HCEC 1CT (cell line): ENCODE results near the gene EVX2.

ENCODE experiments used
- DNase-seq: peaks from one replicate; pipeline ENCODE4 v3.0.0-alpha.2; 2017

The EVX2 gene

DNA sequence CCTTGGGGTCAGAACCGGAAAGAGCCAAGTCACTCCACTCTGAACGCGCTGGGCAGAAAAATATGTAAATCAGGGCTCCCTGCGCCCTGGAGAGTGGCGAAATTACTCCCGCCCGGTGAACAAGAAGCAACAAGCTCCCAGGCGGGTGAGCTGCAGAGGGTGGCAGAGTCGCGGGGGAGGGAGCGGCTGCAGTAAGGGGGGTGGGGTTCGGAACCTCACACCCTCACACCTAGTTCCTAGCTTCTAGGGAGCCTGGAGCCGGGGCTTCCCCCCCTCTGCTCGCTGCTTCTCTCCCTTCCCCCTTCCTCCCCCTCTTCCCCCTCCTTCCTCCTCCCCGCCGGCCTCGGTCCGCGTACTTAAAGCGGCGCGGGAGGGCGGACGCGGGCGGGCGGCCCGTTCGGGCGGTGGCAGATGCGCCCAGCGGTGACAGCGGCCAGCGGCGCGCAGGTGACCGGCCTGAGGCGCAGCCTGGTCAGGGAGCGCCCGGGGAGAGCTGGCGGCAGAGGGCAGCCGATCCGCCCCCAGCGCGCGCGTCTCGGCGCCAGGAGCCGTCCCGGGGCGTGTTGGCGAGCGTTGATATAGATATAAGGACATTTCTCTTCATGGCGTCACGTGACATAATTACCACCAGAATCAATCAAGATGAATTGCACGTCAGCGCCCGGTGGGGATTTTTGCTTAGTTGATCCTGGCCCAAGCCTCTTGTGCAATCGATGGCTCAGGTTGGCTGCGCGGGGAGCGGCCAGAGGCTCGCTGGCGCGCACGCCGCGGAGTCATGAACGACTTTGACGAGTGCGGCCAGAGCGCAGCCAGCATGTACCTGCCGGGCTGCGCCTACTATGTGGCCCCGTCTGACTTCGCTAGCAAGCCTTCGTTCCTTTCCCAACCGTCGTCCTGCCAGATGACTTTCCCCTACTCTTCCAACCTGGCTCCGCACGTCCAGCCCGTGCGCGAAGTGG lies 23.1 kb upstream of the EVX2 start, which contains the start of gene HOXD11:
TSS of gene HOXD11 (plus strand) at position 700 of the 959 bp plus-strand sequence. CDS start at position 776, 76 bp downstream.
- DNase-seq = no peak

- DNase-seq = no peak
Measured at GRCh38 chr2:176105730-176106580, 22.2 kb upstream of the EVX2 start.

GRCh38 chr2:176105078-176105729 lies 21.4 kb upstream of the EVX2 start:
- no peak for DNase-seq

- DNase-seq = peak; percentile 30
Measured at GRCh38 chr2:176104316-176105077, 20.7 kb upstream of the EVX2 start.

GRCh38 chr2:176103742-176104315 lies 20.1 kb upstream of the EVX2 start:
- no peak for DNase-seq

- no peak for DNase-seq
Measured at GRCh38 chr2:176103194-176103593, 19.4 kb upstream of the EVX2 start.

DNA sequence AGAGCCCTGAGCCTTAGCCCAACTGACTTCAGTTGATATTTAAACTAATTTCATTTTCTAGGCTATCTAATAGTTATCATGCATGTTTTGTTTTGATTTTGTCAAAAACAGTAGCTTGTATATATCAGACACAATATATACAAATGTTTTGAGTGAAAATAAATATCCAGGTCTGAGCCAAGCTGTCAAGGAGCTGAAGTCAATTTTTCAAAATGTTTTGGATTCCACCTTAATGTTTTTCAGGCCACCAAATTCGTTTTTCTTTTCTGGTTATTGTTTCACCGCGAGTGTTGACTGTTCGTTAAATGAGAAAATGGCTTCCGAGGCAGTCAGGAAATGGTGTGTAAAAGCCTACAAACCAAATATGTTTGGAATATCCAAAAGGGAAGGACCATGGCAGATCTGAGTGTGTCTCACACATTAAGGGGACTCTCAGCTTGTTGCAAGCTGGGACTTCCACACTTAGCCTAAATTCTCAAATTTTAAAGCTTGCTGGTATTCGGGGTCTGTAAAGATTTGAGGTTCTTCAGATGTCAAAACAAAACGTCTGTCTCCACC lies 18.6 kb upstream of the EVX2 start:
- no peak for DNase-seq

GRCh38 chr2:176101842-176102241 lies 18.1 kb upstream of the EVX2 start:
- no peak for DNase-seq

DNA sequence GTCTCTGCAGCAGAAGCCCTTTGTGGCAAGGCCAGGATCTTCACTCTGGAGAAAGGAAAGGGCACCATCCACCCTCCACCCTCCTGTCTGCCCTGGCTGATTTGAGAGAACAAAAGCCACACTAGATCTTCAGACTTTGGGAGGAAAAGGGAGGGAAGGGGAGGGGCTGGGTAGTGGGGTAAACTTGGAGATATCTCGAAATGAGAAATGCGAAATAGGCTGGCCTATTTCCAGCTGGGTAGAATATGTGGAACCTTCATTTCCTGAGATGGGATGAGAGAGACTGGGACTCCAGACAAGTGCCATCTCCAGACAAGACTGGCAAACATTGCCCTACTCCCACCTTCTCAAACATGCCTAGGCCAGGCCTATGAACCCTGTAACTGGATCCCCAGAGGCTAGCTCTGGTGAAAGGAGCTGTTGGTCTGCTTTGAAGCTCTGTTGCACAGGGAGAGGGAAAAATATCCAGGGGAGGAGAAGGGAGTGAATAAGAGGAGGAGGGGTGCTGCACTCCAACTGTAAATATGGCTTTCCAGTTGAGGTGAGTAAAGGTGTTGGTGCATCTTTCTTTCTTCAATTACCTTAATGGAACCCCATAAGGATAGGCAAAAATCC lies 17.6 kb upstream of the EVX2 start:
- DNase-seq = no peak

GRCh38 chr2:176100547-176101140 lies 16.9 kb upstream of the EVX2 start:
- no peak for DNase-seq

GRCh38 chr2:176099728-176100546 lies 16.2 kb upstream of the EVX2 start, which contains the start of gene HOXD12:
TSS of gene HOXD12 (plus strand) at chr2:176099795. CDS start at chr2:176099802, 7 bp downstream.
- DNase-seq = no peak

GRCh38 chr2:176099159-176099727 lies 15.5 kb upstream of the EVX2 start:
- no peak for DNase-seq

GRCh38 chr2:176098366-176099158 lies 14.8 kb upstream of the EVX2 start:
- no peak for DNase-seq

GRCh38 chr2:176097820-176098365 lies 14.1 kb upstream of the EVX2 start:
- DNase-seq = no peak

- peak; percentile 83 for DNase-seq
Measured at GRCh38 chr2:176096986-176097819, 13.4 kb upstream of the EVX2 start.

GRCh38 chr2:176096243-176096985 lies 12.7 kb upstream of the EVX2 start:
- DNase-seq = peak; percentile 28
